ENCODE data around the gene PRDX5.

- TF ChIP-seq CTCF (IDR thresholded peaks at IDR 0.05; ENCODE audit: low read depth, low read length, missing input control), result no peak
- TF ChIP-seq, protein P1, sequence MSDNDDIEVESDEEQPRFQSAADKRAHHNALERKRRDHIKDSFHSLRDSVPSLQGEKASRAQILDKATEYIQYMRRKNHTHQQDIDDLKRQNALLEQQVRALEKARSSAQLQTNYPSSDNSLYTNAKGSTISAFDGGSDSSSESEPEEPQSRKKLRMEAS (IDR thresholded peaks at IDR 0.05), result no peak
- no peak for TF ChIP-seq REST (IDR thresholded peaks at IDR 0.05)
- no peak for TF ChIP-seq GABPA (IDR thresholded peaks at IDR 0.05 in 1 of 2, conservative IDR thresholded peaks at IDR 0.05 in 1 of 2)
- TF ChIP-seq TAF1 (conservative IDR thresholded peaks at IDR 0.05), result no peak
- no peak for TF ChIP-seq YY1 (IDR thresholded peaks at IDR 0.05)
- no peak for TF ChIP-seq EGR1 (IDR thresholded peaks at IDR 0.05; ENCODE audit: low read depth in 2 of 2)
- TF ChIP-seq ZBTB33 (IDR thresholded peaks at IDR 0.05), result no peak
- TF ChIP-seq SP1 (IDR thresholded peaks at IDR 0.05), result no peak
These were observed 29.4 kb downstream of the PRDX5 start for GRCh38 chr11:64347193-64347867.
